GM18861 (cell line): ENCODE data around the gene SEBOX.
"Not testable (repeated sequence)": the region's sequence is repeated elsewhere in the genome, so short reads cannot be mapped to it uniquely, and the experiment has no call there.

Experiments
- ATAC-seq: cut with Tn5 transposase; IDR thresholded peaks from one replicate; pipeline ENCODE4 v1.9.1; 2021; ENCODE audit not compliant: unreplicated experiment

Gene SEBOX

DNA sequence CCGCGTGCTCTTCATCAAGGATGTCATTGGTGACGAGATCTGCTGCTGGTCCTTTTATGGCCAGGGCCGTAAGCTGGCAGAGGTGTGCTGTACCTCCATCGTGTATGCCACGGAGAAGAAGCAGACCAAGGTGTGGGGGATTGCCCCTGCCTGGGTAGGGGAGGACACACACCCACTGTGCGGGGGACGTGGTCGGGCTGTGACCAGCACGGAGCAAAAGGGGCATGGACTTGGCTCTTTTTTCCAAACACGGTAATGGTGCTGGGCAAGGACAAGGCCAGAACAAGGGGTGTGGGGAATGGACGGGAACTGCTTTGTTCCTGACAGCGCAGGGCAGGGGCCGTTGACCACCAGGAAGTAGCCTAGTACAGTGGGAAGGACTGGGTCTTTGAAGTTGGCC, 22.7 kb downstream of the SEBOX start:
- no peak for ATAC-seq

GRCh38 chr17:28341516-28341915, 23.5 kb downstream of the SEBOX start:
- ATAC-seq = no peak

- ATAC-seq = no peak
These were observed 24.6 kb downstream of the SEBOX start for GRCh38 chr17:28340374-28340773.

DNA sequence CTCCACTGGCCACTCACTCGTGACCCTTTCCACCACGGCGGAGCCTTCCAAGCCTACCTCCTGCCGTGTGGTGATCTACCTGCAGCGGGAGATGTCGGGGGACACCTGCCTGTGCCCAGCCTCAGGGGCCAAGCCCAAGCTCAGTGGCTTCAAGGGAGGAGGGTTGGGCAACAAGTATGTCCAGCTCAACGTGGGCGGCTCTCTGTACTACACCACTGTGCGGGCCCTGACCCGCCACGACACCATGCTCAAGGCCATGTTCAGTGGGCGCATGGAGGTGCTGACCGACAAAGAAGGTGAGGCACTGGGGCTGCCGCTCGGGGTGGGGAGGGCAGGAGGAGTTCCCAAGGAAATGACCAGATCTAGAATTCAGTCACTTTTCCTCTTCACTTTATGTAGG, 25.6 kb downstream of the SEBOX start:
- ATAC-seq = no peak

- ATAC-seq = not testable (repeated sequence)
These were observed 26.2 kb downstream of the SEBOX start for GRCh38 chr17:28338769-28339212.

- no peak for ATAC-seq
These were observed 26.8 kb downstream of the SEBOX start for GRCh38 chr17:28338056-28338768.

DNA sequence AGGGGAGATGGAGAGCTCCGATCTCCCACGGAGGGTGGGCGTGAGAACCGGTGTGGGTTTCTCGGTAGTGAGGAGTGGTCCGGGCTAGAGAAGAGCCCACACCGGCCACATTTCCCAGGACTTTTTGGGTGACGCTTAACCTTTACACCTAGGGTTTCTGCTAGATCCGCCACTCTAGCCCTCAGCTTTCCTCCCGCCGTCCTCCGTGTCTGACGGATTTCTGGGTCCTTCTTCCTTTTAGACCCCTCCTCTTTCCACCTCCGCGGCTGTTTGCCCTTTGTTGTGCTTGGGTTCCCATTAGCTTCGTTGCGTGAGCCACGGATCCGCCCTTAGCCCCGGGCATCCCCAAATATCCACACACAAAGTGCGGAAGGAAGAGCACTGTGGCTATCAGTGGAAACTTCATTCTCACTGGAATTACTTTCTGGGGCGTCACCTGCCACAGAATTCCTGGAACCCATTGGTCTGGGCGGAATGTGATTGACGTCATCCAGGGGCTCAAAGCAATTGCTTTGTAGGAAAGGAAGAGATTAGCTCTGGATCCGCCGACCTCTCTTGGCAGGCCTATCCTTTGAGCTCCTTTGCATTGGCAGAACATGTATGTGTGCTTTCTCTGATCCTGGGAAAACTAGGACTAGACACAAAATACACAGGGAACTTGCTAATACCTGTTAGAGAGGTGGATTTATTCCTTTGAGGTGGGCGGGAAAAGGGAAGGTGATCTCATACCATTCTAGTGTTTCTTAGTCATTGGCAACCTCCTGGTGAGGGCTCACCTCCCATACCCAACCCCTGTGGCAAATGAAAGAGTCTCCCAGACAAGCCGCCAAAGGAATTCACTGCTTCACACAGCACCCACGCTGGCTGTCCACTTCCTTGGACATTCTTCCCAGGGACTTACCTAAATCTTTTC, 28.8 kb downstream of the SEBOX start:
- no peak for ATAC-seq

- ATAC-seq = peak; percentile 94
These were observed 29.6 kb downstream of the SEBOX start, which contains the start of the genes IFT20 and TNFAIP1 for GRCh38 chr17:28335201-28335958. Gene IFT20 (minus strand): TSS chr17:28335472. CDS start chr17:28331985, 3,487 bp downstream. Gene TNFAIP1 (plus strand): TSS chr17:28335761. CDS start chr17:28339522, 3,761 bp downstream.

DNA sequence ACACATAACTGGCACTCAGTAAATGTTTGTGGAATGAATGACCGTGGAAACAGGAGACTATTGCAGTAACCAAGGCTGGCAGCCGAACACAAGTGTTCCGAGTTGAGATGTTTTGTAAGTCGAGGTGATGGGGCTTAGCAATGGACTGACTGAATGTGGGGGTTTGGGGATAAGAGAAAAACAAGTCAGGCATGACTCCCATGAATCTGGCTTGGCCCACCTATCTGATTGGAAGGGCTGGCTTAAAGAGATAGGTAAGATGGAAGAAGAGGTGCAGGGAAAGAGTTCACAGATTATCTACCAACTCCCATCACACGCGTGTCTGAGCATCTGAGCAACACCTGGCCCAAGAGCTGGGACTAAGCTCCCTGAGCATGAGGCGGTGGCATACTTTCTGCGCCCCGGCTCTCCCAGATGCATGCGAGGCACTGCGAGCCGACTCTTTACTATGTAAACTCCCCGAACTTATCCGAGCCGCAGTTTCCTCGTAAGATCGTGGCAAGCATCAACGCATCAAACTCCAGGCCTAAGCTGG, 30.3 kb downstream of the SEBOX start:
- ATAC-seq = peak; percentile 0

GRCh38 chr17:28334171-28334570, 30.8 kb downstream of the SEBOX start:
- ATAC-seq = no peak

DNA sequence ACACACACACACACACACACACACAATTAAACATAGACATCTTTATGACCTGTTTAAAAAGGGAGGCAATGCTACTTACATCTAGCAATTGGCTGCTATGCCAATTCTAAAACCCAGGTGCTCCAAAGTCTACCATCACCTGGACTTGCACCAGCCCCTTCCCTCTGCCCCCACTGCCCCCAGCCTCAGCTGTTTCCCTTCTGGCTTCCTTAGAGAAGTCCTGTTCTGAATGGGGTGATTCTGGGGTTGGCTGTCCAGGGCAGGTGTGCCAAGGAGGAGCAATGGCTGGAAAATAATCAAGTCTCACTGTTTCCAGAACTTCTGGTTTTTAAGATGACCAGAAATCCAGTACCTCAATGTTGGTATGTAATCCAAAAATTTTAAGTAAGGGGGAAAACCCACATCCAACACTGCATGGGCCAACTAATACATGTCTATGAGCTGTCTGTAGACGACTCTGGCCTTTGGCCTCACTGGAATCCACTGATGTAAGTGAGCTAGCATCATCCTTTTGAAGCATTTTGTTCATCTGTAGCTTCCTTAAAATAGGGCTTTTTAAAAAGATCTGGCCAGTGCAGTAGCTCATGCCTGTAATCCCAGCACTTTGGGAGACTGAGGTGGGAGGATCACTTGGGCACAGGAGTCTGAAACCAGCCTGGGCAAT, 31.8 kb downstream of the SEBOX start:
- ATAC-seq = no peak

- no peak for ATAC-seq
These were observed 33.0 kb downstream of the SEBOX start for GRCh38 chr17:28331891-28332420.

DNA sequence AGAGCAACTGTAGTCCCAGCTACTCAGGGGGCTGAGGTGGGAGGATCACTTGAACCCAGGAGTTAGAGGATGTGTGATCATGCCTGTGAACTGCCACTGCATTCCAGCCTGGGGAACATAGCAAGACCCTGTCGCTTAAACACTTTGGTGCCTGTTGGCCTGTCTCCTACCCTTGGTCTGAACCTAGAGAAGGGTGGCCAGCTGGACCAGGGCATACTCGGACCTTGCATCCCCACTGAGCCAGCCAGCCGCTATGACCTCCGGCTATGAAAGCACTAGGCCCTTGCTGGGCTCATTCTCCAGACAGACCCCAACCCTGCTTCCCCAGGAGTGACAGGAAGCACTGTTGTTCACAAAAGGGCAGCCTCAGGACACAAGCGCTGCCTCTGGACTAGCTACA, 34.3 kb downstream of the SEBOX start:
- ATAC-seq = no peak

GRCh38 chr17:28328325-28328724, 36.7 kb downstream of the SEBOX start:
- ATAC-seq = no peak

DNA sequence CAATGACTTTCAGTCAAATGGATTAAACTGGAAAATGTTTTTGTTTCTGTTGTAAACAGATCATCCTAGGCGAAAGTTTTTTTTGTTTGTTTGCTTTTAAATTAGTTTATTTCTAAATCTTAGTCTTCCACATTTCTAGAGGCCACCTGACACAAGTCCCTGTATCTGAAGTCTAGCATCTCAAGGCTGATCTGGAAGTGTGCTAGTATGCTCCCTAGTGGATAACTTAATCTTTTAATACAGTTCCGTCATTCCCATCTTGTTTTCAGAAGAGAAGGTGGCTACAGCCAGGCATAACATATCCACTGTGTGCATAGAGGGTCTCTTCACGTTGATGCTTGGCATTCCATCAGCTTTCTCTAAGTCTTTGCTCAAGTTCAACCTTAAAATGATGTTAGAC, 37.3 kb downstream of the SEBOX start:
- ATAC-seq = no peak

- no peak for ATAC-seq
These were observed 37.9 kb downstream of the SEBOX start for GRCh38 chr17:28327031-28327607.

GRCh38 chr17:28326114-28326513, 38.9 kb downstream of the SEBOX start:
- ATAC-seq = no peak

GRCh38 chr17:28325211-28325610, 39.8 kb downstream of the SEBOX start:
- ATAC-seq = no peak

DNA sequence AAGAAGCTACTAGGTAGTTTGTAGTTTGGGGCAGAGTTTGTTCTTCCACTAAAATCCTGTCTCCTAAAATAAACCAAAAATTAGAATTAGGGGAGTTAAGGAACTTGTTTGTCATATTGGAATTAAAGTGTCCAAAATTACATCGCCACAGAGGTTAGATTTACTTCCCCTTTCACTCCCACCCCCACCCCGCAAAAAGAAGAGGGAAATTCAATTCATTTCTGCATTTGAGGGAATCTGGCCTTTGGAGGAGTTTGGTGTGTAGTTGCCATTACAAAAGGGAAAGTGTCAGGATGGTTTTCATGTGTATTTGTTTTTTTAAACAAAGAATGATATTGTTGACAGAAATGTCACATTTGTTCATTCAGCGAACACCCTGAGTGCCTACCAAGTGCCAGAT, 40.2 kb downstream of the SEBOX start:
- no peak for ATAC-seq

GRCh38 chr17:28324267-28324745, 40.7 kb downstream of the SEBOX start:
- ATAC-seq = no peak
